ENCODE results near the gene DAPK2. TPM values are rescaled to one million over a fixed set of nuclear protein-coding genes. Genes with fewer than 3 reads are reported as not detected.

Gene DAPK2
- total and polyA plus RNA-seq, 8 donors = 18.3 to 59.3 (median 24.2) TPM

GRCh38 chr15:63948971-63949370 is 97.3 kb downstream of the DAPK2 start:
- ATAC-seq = no peak
- Histone ChIP-seq H3K27ac (no peak overlapping the region), H3K9me3 (no peaks in the 10 kb centered on the region), H3K27me3 (no peaks in the 10 kb centered on the region), H3K36me3 (no peaks in the 10 kb centered on the region), H3K4me1 (peaks cover 9 to 35% of the 10 kb centered on the region in 2 donors), H3K4me3 (no peak overlapping the region)
- DNase-seq = no peak
- no peak for TF ChIP-seq CTCF (IDR thresholded peaks at IDR 0.05)
- intact Hi-C loops (cut with DNase I) = no loop called here

GRCh38 chr15:63948436-63948835 is 97.8 kb downstream of the DAPK2 start:
- intact Hi-C loops (cut with DNase I) = no loop called here

GRCh38 chr15:63947228-63947627 is 99.1 kb downstream of the DAPK2 start:
- no peaks in the 10 kb centered on the region for H3K36me3 ChIP-seq
- H3K27me3 ChIP-seq = no peaks in the 10 kb centered on the region
- H3K9me3 ChIP-seq = no peaks in the 10 kb centered on the region
- intact Hi-C loops (cut with DNase I) = no loop called here
- ATAC-seq = no peak
- H3K4me1 ChIP-seq = peaks cover 9 to 21% of the 10 kb centered on the region in 2 donors
- H3K27ac ChIP-seq = no peak overlapping the region
- H3K4me3 ChIP-seq = no peak overlapping the region
- no peak for DNase-seq
- TF ChIP-seq CTCF (IDR thresholded peaks at IDR 0.05) = no peak

More at GRCh38 chr15:63948436-63948835, 97.8 kb downstream of the DAPK2 start:
- Histone ChIP-seq H3K36me3 (no peaks in the 10 kb centered on the region), H3K9me3 (no peaks in the 10 kb centered on the region), H3K27me3 (no peaks in the 10 kb centered on the region), H3K4me3 (no peak overlapping the region), H3K4me1 (peaks cover 9 to 31% of the 10 kb centered on the region in 2 donors), H3K27ac (no peak overlapping the region)
- ATAC-seq (no peak), DNase-seq (no peak)
- TF ChIP-seq CTCF (IDR thresholded peaks at IDR 0.05) = no peak

GRCh38 chr15:63946524-63947065 is 99.7 kb downstream of the DAPK2 start:
- Histone ChIP-seq H3K27ac (peak overlapping the region; percentile 45 to 48), H3K9me3 (no peaks in the 10 kb centered on the region), H3K36me3 (no peaks in the 10 kb centered on the region), H3K27me3 (no peaks in the 10 kb centered on the region), H3K4me1 (peaks cover 9 to 15% of the 10 kb centered on the region in 2 donors), H3K4me3 (no peak overlapping the region)
- no peak for DNase-seq
- no peak for TF ChIP-seq CTCF (IDR thresholded peaks at IDR 0.05)
- intact Hi-C loops (cut with DNase I) = no loop called here
- no peak for ATAC-seq

GRCh38 chr15:63945838-63946298 is 100.4 kb downstream of the DAPK2 start:
- Histone ChIP-seq H3K4me1 (peaks cover 13% of the 10 kb centered on the region in 2 donors), H3K27ac (peak overlapping the region; percentile 45 to 64), H3K4me3 (no peak overlapping the region), H3K9me3 (no peaks in the 10 kb centered on the region), H3K36me3 (no peaks in the 10 kb centered on the region), H3K27me3 (no peaks in the 10 kb centered on the region)
- no peak for TF ChIP-seq CTCF (IDR thresholded peaks at IDR 0.05)
- intact Hi-C loops (cut with DNase I) = no loop called here
- ATAC-seq (peak; percentile 94), DNase-seq (peak; percentile 27 to 87 (median 76))
